ENCODE data around the gene PHACTR3.

- TF ChIP-seq CTCF (IDR thresholded peaks at IDR 0.05; ENCODE audit: insufficient read depth, low read depth, low read length) = no peak
- no peak for TF ChIP-seq EZH2 (IDR thresholded peaks at IDR 0.05; ENCODE audit: insufficient read depth, low read length)
Measured at GRCh38 chr20:59656417-59656816, 52.1 kb downstream of the PHACTR3 start.

Data from astrocyte (in vitro differentiated cells and primary cell).